ENCODE measurements around the gene SLC9A9.

SLC9A9 gene

DNA sequence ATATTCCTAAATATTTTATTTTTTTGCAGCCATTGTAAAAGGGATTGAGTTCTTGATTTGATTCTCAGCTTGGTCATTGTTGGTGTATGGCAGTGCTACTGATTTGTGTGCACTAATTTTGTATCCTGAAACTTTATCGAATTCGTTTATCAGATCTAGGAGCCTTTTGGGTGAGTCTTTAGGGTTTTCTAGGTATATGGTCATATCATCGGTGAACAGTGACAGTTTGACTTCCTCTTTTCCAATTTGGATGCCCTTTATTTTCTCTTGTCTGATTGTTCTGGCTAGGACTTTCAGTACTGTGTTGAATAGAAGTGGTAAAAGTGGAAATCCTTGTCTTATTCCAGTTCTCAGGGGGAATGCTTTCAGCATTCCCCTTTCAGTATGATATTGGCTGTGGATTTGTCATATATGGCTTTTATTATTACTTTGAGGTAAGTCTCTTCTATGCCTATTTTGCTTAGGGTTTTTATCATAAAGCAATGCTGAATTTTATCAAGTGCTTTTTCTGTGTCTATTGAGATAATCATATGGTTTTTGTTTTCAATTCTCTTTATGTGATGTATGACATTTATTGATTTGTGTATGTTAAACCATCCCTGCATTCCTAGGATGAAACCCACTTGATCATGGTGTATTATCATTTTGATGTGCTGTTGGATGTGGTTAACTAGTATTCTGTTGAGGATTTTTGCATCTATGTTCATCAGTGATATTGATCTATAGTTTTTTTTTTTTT, 11.4 kb upstream of the SLC9A9 start:
- Histone ChIP-seq H3K36me3 (replicated peaks) (no peaks in the 10 kb centered on the region), H3K9me3 (no peaks in the 10 kb centered on the region), H3K4me3 (no peak overlapping the region), H3K4me1 (no peaks in the 10 kb centered on the region), H3K27me3 (ENCODE audit: low read depth) (no peaks in the 10 kb centered on the region)
- in situ Hi-C loops (cut with MboI; ENCODE audit: low sequenced_read_pairs) = no loop called here
- DNase-seq (ENCODE audit: low spot score in 2 of 2) = no peak

DNA sequence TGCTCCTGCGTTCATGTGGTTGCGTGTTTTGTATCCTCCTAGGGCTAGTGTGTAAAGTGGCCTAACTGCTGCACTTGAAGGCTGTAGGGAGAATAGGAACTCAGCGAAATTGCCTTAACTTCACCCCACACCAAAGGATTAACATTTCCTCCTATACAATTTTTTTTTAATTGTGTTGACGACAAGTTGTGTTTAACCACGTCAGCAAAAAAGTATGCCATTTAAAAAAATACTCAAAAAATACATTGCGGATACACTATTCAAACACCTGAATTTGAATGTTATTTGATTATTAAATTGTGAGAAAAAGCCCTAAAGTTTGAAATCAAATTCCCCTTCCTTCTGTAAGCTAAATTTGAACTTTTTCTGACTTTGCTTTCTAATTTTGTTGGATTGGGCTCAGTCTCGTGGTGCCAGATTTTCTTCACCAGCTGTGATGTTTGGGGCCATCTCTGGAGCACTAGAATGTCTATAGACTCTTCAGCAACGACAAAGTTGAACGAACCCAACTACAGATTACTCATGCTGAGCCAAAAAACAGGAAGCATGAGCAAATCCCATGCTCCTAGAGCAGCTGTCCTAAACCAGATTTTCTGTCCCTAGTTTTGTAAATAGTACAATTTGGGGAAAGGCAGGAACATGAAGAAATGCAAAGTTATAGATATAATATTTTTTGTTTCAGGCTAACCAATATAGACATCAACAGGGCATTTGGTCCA, 8.1 kb upstream of the SLC9A9 start:
- Histone ChIP-seq H3K36me3 (replicated peaks) (no peaks in the 10 kb centered on the region), H3K9me3 (no peaks in the 10 kb centered on the region), H3K4me1 (no peaks in the 10 kb centered on the region), H3K4me3 (no peak overlapping the region), H3K27me3 (ENCODE audit: low read depth) (no peaks in the 10 kb centered on the region)
- in situ Hi-C loops (cut with MboI; ENCODE audit: low sequenced_read_pairs) = no loop called here
- DNase-seq (ENCODE audit: low spot score in 2 of 2) = no peak

DNA sequence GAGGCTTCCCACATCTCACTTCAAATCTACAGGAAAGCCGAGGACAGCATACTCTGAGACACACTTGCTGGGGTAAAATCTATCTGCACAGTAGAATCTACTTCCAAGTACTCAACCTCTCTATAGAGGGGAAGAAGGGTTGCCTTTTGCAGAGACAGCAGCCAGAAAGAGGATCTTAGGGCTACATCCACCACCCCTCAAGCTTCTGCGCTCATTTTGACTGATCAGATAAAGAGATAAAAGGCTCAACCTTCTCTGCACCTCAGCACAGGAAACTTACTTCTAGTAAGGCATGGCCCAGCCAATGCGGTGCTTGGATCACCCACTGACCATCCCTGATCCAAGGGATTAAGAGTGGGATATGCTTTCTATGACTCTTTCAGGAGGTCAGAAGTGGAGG, 6.9 kb upstream of the SLC9A9 start:
- DNase-seq (ENCODE audit: low spot score in 2 of 2) = no peak
- no peaks in the 10 kb centered on the region for H3K9me3 ChIP-seq
- H3K4me3 ChIP-seq = no peak overlapping the region
- no peaks in the 10 kb centered on the region for H3K4me1 ChIP-seq
- H3K27me3 ChIP-seq (ENCODE audit: low read depth) = no peaks in the 10 kb centered on the region
- in situ Hi-C loops (cut with MboI; ENCODE audit: low sequenced_read_pairs) = no loop called here
- no peaks in the 10 kb centered on the region for H3K36me3 ChIP-seq (replicated peaks)

DNA sequence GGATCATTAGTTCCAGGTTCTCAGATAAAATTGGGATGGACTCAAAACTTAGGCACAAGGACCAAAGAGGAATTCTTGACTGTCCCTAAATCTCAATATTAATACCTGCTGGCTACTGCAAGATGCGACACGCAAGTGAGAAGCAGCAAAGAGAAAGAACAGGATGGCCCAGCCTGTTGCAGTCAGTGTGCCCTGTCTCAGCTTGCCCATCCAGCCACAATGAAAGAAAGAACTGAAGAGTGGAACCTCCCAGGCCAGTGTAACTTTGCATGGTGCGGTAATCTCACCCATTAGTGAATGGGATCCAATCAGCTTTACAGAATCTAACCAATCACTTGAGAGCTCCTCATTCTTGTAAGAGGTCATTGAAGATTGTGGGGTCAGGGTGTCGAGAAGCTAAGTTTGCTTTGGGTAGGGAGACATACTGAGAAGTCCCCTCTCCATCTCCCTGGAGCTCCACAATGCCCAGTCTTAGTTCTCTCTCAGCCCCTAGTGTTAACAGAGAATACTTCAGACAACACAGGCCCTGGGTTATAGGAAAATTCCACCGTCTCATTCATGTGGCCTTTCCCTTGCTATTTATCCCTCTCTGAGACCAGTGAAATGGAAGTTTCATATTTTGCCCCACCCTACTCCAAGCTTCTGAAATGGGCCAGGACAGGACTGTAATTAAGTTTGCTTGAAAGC, 3.2 kb upstream of the SLC9A9 start:
- Histone ChIP-seq H3K4me1 (peaks cover 9% of the 10 kb centered on the region), H3K4me3 (no peak overlapping the region), H3K36me3 (replicated peaks) (no peaks in the 10 kb centered on the region), H3K9me3 (no peaks in the 10 kb centered on the region), H3K27me3 (ENCODE audit: low read depth) (no peaks in the 10 kb centered on the region)
- DNase-seq (ENCODE audit: low spot score in 2 of 2) = no peak
- in situ Hi-C loops (cut with MboI; ENCODE audit: low sequenced_read_pairs) = no loop called here

DNA sequence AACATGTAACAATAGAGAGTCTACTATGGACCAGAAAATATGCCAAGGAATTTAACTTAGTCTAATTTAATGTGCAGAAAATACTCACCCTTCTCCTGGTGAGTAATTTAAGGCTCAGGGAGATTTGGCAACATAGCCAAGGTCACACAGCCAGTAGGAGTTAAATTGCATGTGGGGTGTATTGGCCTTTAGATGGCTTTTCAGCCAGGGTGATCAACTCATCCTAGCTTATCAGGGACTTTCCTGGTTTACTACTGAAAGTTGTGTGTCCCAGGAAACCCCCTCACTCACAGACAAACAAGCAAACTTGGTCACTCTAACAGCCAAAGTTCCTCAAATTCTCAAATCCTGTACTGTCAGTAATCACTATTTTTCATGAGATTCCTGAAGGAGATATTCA, 2.6 kb upstream of the SLC9A9 start:
- no peak for DNase-seq (ENCODE audit: low spot score in 2 of 2)
- Histone ChIP-seq H3K9me3 (no peaks in the 10 kb centered on the region), H3K4me1 (peaks cover 9% of the 10 kb centered on the region), H3K36me3 (replicated peaks) (no peaks in the 10 kb centered on the region), H3K4me3 (no peak overlapping the region), H3K27me3 (ENCODE audit: low read depth) (no peaks in the 10 kb centered on the region)
- in situ Hi-C loops (cut with MboI; ENCODE audit: low sequenced_read_pairs) = no loop called here

DNA sequence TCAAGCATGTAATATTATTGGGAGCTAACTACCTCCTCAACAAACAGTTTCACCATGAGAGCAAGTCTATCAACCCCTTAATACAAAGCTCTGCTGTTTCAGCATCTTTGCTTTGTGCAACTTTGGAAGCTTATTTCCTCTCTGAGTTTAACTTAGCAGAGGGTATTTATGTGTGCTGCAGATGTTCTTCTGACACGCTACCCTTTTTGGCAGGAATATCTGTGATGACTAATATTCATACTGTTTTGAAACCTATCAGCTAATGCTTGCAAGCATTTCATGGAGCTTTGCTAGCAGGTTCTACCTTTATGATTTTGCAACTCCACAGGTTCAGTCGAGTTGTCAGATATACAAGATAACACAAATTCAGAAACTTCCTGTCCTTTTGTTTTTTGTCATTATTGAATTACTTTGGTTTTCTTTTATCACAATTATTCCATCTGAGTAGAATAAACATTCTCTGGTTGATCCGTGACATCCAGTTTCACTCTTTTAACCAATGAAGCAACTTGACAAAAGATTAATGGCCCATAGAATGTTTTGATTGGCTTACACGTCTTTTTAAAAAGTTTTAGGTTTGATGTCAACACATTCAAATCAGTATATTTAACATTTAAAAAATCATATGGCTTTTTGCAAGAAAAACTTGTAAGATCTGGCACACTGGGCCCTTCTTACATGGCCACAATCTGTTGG, 1.7 kb upstream of the SLC9A9 start:
- Histone ChIP-seq H3K9me3 (no peaks in the 10 kb centered on the region), H3K27me3 (ENCODE audit: low read depth) (no peaks in the 10 kb centered on the region), H3K36me3 (replicated peaks) (no peaks in the 10 kb centered on the region), H3K4me3 (no peak overlapping the region), H3K4me1 (peaks cover 9% of the 10 kb centered on the region)
- no peak for DNase-seq (ENCODE audit: low spot score in 2 of 2)
- in situ Hi-C loops (cut with MboI; ENCODE audit: low sequenced_read_pairs) = no loop called here

DNA sequence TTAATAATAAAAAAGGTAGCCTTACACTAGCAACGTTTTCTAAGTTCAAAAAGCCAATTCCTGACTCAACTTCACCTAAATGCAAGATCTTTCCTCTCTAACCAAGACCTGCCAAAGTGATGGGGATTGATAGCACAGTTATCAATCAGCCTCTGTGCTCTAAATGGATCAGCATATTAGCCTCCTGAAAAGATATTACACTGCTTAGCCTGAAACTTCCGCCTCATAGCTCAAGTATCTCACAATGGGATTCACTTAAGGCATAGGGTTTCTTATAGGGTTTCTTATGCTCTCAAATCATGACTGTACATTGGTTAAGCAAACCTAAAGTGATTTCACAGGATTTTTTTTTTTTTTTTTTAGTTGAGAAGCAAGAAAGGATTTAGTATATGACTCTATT, 436 bp upstream of the SLC9A9 start:
- Histone ChIP-seq H3K4me3 (no peak overlapping the region), H3K4me1 (peaks cover 9% of the 10 kb centered on the region), H3K9me3 (no peaks in the 10 kb centered on the region), H3K27me3 (ENCODE audit: low read depth) (no peaks in the 10 kb centered on the region), H3K36me3 (replicated peaks) (no peaks in the 10 kb centered on the region)
- no peak for DNase-seq (ENCODE audit: low spot score in 2 of 2)
- in situ Hi-C loops (cut with MboI; ENCODE audit: low sequenced_read_pairs) = no loop called here

- in situ Hi-C loops (cut with MboI; ENCODE audit: low sequenced_read_pairs) = no loop called here
- H3K4me3 ChIP-seq = no peak overlapping the region
- no peaks in the 10 kb centered on the region; the same call in 1 of the 2 replicates for H3K27me3 ChIP-seq (ENCODE audit: low read depth)
- H3K36me3 ChIP-seq (replicated peaks) = no peaks in the 10 kb centered on the region
- no peak for DNase-seq (ENCODE audit: low spot score in 2 of 2)
- no peaks in the 10 kb centered on the region for H3K9me3 ChIP-seq
- H3K4me1 ChIP-seq = peaks cover 7% of the 10 kb centered on the region
Observed at GRCh38 chr3:143843587-143843986, 4.7 kb downstream of the SLC9A9 start.

- no peaks in the 10 kb centered on the region for H3K4me1 ChIP-seq
- no peaks in the 10 kb centered on the region for H3K9me3 ChIP-seq
- H3K27me3 ChIP-seq (ENCODE audit: low read depth) = peaks cover 3% of the 10 kb centered on the region; the same call in 1 of the 2 replicates
- in situ Hi-C loops (cut with MboI; ENCODE audit: low sequenced_read_pairs) = no loop called here
- DNase-seq (ENCODE audit: low spot score in 2 of 2) = no peak
- H3K4me3 ChIP-seq = no peak overlapping the region
- no peaks in the 10 kb centered on the region for H3K36me3 ChIP-seq (replicated peaks)
Observed at GRCh38 chr3:143840636-143841035, 7.6 kb downstream of the SLC9A9 start.

DNA sequence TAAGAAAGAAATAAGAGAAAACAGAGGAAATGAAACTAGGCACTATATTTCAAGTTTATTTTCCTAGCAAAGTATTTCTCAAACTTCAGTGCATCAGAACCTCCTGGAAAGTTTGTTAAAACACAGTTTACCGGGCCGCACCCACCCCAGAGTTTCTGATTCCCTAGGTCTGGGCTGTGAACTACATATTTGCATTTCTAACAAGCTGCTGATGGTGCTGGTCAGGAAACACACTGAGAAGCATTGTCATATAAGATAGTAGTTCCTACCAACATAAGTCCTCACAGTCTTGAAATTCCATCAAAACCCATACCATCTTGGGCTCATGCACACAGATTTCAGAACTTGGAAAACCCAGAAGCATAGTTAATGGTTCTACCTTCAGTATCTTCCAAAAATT, 8.3 kb downstream of the SLC9A9 start:
- DNase-seq (ENCODE audit: low spot score in 2 of 2) = no peak
- in situ Hi-C loops (cut with MboI; ENCODE audit: low sequenced_read_pairs) = no loop called here
- no peaks in the 10 kb centered on the region for H3K36me3 ChIP-seq (replicated peaks)

DNA sequence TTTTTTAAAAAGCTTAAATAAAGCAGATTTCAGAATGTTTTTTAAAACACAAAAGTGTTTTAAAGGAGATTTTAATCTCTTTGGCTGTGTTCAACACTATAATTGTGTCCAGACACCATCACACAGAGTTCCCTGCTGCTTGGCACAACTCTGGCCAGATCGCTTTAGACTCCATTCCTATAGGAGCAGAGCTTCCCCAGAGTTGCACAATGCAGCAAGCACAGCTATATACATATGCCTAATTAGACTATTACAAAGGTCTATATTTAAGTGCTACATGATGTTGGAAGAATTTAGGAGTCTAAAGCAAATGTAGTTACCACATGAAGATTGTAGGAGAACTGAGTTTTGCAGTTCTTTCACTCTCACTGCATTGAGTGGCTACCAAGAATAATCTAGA, 11.2 kb downstream of the SLC9A9 start:
- in situ Hi-C loops (cut with MboI; ENCODE audit: low sequenced_read_pairs) = no loop called here
- Histone ChIP-seq H3K4me3 (no peak overlapping the region), H3K9me3 (no peaks in the 10 kb centered on the region), H3K27me3 (ENCODE audit: low read depth) (peaks cover 3% of the 10 kb centered on the region; the same call in 1 of the 2 replicates), H3K36me3 (replicated peaks) (no peaks in the 10 kb centered on the region), H3K4me1 (no peaks in the 10 kb centered on the region)
- DNase-seq (ENCODE audit: low spot score in 2 of 2) = no peak

More for the DNA sequence above, 8.3 kb downstream of the SLC9A9 start:
- Histone ChIP-seq H3K9me3 (no peaks in the 10 kb centered on the region), H3K27me3 (ENCODE audit: low read depth) (peaks cover 3% of the 10 kb centered on the region; the same call in 1 of the 2 replicates), H3K4me1 (no peaks in the 10 kb centered on the region), H3K4me3 (no peak overlapping the region)

DNA sequence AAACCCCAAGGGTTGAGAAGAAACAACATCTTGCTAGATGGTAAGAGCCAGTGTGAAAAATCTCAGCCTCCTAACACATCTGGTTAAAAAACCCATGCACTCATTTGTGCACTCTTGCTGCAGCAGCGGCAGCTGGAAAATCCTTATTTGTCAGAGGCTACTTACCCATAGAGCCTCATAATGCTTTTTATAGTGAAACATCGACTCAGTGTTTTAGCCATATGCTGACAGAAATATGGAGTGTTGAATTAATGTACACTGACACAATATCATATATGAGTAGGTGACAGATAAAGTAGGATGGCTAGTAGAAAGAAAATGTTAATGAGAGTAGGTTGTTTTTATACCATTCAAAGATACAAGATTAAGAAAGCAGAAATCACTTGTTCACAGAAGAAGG, 13.0 kb downstream of the SLC9A9 start:
- Histone ChIP-seq H3K4me1 (no peaks in the 10 kb centered on the region), H3K4me3 (no peak overlapping the region), H3K36me3 (replicated peaks) (no peaks in the 10 kb centered on the region), H3K9me3 (no peaks in the 10 kb centered on the region), H3K27me3 (ENCODE audit: low read depth) (peaks cover 3% of the 10 kb centered on the region; the same call in 1 of the 2 replicates)
- in situ Hi-C loops (cut with MboI; ENCODE audit: low sequenced_read_pairs) = no loop called here
- no peak for DNase-seq (ENCODE audit: low spot score in 2 of 2)

DNA sequence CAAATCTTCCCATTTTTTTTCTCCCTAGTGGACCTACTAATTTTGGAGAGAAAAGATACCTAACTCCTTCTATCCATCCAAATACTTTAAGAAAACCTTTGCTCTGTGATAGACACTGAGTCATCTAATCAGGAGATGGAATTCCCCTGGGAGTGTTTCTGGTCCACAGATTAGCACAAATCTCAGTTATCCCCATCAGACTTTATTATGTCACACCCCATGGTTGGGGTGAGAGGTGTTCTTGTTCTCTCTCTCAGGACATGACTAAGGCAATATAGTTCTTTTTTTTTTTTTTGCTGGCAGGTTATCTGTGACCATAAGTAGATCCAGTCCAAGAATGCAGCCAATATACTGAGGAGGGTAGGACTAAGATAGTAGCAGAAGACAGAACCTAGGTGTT, 15.8 kb downstream of the SLC9A9 start:
- Histone ChIP-seq H3K36me3 (replicated peaks) (no peaks in the 10 kb centered on the region), H3K4me1 (no peaks in the 10 kb centered on the region), H3K27me3 (ENCODE audit: low read depth) (0 out of 2 replicates have a peak, but pooled peaks cover 3% of the 10 kb centered on the region), H3K4me3 (no peak overlapping the region), H3K9me3 (no peaks in the 10 kb centered on the region)
- DNase-seq (ENCODE audit: low spot score in 2 of 2) = no peak
- in situ Hi-C loops (cut with MboI; ENCODE audit: low sequenced_read_pairs) = no loop called here
